ENCODE results near the gene AAMDC.

Gene AAMDC

DNA sequence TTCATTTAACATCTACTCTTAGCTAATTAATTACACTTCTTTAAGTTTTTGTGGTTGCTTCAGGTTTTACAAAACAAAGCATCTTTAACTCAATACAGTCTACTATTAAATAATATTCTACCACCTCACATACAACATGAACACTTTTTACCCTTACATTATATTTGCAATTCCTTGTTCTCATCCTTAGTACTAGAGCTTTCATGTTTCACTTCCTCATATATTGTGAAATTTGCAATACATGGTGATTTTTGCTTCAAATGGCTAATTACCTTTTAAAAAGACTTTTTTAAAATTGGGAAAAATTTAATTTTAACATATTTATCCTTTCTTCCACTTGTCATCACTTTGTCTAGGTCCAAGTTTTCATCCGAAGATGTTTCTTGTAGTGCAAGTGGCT, 37.9 kb upstream of the AAMDC start:
- TF ChIP-seq, protein P1, sequence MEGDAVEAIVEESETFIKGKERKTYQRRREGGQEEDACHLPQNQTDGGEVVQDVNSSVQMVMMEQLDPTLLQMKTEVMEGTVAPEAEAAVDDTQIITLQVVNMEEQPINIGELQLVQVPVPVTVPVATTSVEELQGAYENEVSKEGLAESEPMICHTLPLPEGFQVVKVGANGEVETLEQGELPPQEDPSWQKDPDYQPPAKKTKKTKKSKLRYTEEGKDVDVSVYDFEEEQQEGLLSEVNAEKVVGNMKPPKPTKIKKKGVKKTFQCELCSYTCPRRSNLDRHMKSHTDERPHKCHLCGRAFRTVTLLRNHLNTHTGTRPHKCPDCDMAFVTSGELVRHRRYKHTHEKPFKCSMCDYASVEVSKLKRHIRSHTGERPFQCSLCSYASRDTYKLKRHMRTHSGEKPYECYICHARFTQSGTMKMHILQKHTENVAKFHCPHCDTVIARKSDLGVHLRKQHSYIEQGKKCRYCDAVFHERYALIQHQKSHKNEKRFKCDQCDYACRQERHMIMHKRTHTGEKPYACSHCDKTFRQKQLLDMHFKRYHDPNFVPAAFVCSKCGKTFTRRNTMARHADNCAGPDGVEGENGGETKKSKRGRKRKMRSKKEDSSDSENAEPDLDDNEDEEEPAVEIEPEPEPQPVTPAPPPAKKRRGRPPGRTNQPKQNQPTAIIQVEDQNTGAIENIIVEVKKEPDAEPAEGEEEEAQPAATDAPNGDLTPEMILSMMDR (IDR thresholded peaks at IDR 0.05; ENCODE audit: insufficient read depth, low read depth, low read length, missing control alignments), result no peak
- no peak overlapping the region for H3K4me3 ChIP-seq (ENCODE audit: low read depth, low read length)
- no peak for DNase-seq (ENCODE audit: low read depth)

GRCh38 chr11:77784572-77784971, 36.4 kb upstream of the AAMDC start:
- no peak overlapping the region for H3K4me3 ChIP-seq (ENCODE audit: low read depth, low read length)
- DNase-seq (ENCODE audit: low read depth), result no peak
- TF ChIP-seq, protein P1 (IDR thresholded peaks at IDR 0.05; ENCODE audit: insufficient read depth, low read depth, low read length, missing control alignments), result no peak

- DNase-seq (ENCODE audit: low read depth), result no peak
- no peak overlapping the region for H3K4me3 ChIP-seq (ENCODE audit: low read depth, low read length)
- TF ChIP-seq, protein P1 (IDR thresholded peaks at IDR 0.05; ENCODE audit: insufficient read depth, low read depth, low read length, missing control alignments), result no peak
Measured at GRCh38 chr11:77789061-77789730, 31.7 kb upstream of the AAMDC start.

GRCh38 chr11:77789731-77790476, 31.0 kb upstream of the AAMDC start:
- H3K4me3 ChIP-seq (ENCODE audit: low read depth, low read length), result no peak overlapping the region
- no peak for DNase-seq (ENCODE audit: low read depth)
- TF ChIP-seq, protein P1 (IDR thresholded peaks at IDR 0.05; ENCODE audit: insufficient read depth, low read depth, low read length, missing control alignments), result no peak

DNA sequence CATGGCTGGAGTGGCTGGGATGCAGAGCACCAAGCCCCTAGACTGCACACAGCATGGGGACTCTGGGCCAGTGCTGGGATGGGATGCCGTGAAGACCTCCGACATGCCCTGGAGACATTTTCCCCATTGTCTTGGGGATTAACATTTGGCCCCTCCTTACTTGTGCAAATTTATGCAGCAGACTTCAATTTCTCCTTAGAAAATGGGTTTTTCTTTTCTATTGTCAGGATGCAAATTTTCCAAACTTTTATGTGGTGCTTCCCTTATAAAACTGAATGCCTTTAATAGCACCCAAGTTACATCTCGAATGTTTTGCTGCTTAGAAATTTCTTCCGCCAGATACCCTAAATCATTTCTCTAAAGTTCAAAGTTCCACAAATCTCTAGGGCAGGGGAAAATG, 29.6 kb upstream of the AAMDC start:
- no peak overlapping the region for H3K4me3 ChIP-seq (ENCODE audit: low read depth, low read length)
- no peak for DNase-seq (ENCODE audit: low read depth)
- TF ChIP-seq, protein P1 (IDR thresholded peaks at IDR 0.05; ENCODE audit: insufficient read depth, low read depth, low read length, missing control alignments), result no peak

- no peak overlapping the region for H3K4me3 ChIP-seq (ENCODE audit: low read depth, low read length)
- DNase-seq (ENCODE audit: low read depth), result no peak
- TF ChIP-seq, protein P1 (IDR thresholded peaks at IDR 0.05; ENCODE audit: insufficient read depth, low read depth, low read length, missing control alignments), result no peak
Measured at GRCh38 chr11:77793972-77794371, 27.0 kb upstream of the AAMDC start.
